Type B pancreatic cell (in vitro differentiated cells): ENCODE measurements around the gene LIX1L. TPM values are rescaled to one million over a fixed set of nuclear protein-coding genes. Genes with fewer than 3 reads are reported as not detected.

Source experiments
- DNase-seq: peaks from one replicate; pipeline ENCODE4 v3.0.0; 2021; ENCODE audit warnings: mixed read lengths; ENCODE audit not compliant: unreplicated experiment; ENCODE audit errors: extremely low spot score
- H3K27ac Mint-ChIP-seq: 2 replicates; pipeline ENCODE4 v1.8.0; 2021; ENCODE audit warnings: mild to moderate bottlenecking, mixed read lengths
- H3K27me3 Mint-ChIP-seq: 2 replicates; pipeline ENCODE4 v1.8.0; 2021; ENCODE audit warnings: mixed read lengths
- H3K36me3 Mint-ChIP-seq: 2 replicates; pipeline ENCODE4 v1.8.0; 2021; ENCODE audit warnings: mixed read lengths
- H3K4me1 Mint-ChIP-seq: one replicate; pipeline ENCODE4 v1.8.0; 2021; ENCODE audit warnings: mixed read lengths; ENCODE audit not compliant: unreplicated experiment
- H3K4me3 Mint-ChIP-seq: 2 replicates; pipeline ENCODE4 v1.8.0; 2021; ENCODE audit warnings: mild to moderate bottlenecking, mixed read lengths
- H3K9me3 Mint-ChIP-seq: 2 replicates; pipeline ENCODE4 v1.8.0; 2021; ENCODE audit warnings: mixed read lengths
- long read RNA-seq: library from polyadenylated mRNA; unstranded; transcript quantifications from one replicate; pipeline ENCODE4 v2.0.0, GENCODE V29; 2020
- total RNA-seq: library from RNA; stranded (reverse); gene quantifications from 2 replicates; pipeline ENCODE4 v1.2.1, GENCODE V29; 2021; ENCODE audit warnings: low replicate concordance
- TF ChIP-seq, protein P1 (sequence below): fragments of 200-600 bp; sonication (generic); conservative IDR thresholded peaks from 2 replicates; pipeline ENCODE4 v1.5.0; 2021; ENCODE audit warnings: antibody characterized with exemption, mild to moderate bottlenecking

The LIX1L gene
- total RNA-seq = 2.4 and 24.2 TPM in 2 replicates
- long read RNA-seq = 0 reads

DNA sequence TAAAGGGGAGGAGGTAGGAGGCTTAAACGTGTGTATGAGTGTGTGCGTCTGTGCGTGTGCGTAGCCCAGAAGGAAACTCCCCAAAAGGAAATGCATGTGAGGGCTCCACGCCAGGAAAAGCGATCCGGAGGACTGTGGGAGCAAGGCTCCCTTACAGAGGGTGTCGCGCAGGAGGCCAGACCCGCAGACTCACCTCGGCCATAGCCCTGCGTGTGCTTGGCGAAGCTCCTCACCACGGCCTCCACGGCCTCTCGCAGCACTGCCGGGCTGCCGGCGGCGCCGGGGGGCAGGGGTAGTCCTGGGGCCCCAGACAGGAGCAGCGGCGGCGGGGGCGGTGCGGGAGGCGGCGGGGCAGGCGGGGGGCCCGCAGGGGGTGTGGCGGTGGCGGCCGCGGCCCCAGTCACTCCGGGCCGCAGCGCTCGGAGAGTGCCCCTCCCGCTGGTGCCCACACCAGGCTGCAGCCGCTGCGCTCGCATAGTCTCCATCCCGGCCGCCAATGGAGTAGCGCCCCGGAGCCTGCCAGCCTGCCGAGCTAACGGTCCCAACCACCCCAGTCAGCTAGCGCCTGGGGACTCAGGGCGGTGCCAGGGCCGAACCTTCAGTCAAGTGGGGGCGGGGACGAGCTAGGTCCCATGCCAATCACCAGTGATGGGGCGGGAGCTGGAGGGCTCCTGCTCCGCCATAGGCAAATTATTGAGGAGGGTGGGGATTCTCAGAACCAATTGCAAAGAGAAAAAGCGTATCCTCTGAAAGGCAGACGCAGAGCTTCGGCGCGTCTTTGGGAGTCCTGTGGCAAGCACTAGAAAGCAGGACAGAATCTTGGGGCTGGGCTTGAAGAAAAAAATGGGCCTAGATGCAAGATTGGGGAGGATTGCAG, at the start of gene LIX1L:
Gene LIX1L (minus strand): TSS at position 575 of the 877 bp plus-strand sequence. CDS start 90 bp downstream, at position 485.
- TF ChIP-seq, protein P1, sequence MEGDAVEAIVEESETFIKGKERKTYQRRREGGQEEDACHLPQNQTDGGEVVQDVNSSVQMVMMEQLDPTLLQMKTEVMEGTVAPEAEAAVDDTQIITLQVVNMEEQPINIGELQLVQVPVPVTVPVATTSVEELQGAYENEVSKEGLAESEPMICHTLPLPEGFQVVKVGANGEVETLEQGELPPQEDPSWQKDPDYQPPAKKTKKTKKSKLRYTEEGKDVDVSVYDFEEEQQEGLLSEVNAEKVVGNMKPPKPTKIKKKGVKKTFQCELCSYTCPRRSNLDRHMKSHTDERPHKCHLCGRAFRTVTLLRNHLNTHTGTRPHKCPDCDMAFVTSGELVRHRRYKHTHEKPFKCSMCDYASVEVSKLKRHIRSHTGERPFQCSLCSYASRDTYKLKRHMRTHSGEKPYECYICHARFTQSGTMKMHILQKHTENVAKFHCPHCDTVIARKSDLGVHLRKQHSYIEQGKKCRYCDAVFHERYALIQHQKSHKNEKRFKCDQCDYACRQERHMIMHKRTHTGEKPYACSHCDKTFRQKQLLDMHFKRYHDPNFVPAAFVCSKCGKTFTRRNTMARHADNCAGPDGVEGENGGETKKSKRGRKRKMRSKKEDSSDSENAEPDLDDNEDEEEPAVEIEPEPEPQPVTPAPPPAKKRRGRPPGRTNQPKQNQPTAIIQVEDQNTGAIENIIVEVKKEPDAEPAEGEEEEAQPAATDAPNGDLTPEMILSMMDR = no peak
- Mint-ChIP-seq H3K9me3 (no peaks in the 10 kb centered on the region), H3K4me3 (peak within 1 kb of the TSS; percentile 92), H3K4me1 (peaks cover 38% of the 10 kb centered on the region), H3K36me3 (no peaks in the 10 kb centered on the region), H3K27ac (peak within 1 kb of the TSS; percentile 68), H3K27me3 (peaks cover 82% of the 10 kb centered on the region)
- peak; percentile 91 for DNase-seq

DNA sequence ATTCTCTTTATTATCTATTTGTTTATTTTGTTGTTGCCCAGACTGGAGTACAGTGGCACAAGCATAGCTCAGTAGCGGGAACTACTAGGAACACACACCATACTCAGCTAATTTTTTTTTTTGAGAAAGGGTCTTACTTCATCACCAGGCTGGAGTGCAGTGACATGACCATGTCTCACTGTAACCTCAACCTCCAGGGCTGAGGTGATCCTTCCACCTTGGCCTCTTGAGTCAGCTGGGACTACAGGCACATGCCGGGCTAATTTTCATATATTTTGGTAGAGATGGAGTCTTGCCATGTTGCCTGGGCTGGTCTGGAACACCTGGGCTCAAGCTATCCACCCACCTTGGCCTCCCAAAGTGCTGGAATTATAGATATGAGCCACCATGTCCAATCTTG, 43.9 kb upstream of the LIX1L start:
- no peaks in the 10 kb centered on the region for H3K27me3 Mint-ChIP-seq
- H3K27ac Mint-ChIP-seq = no peak overlapping the region
- H3K4me1 Mint-ChIP-seq = peaks cover 23% of the 10 kb centered on the region
- H3K4me3 Mint-ChIP-seq = no peak overlapping the region
- TF ChIP-seq, protein P1 = no peak
- DNase-seq = no peak
- H3K36me3 Mint-ChIP-seq = no peaks in the 10 kb centered on the region
- no peaks in the 10 kb centered on the region for H3K9me3 Mint-ChIP-seq

DNA sequence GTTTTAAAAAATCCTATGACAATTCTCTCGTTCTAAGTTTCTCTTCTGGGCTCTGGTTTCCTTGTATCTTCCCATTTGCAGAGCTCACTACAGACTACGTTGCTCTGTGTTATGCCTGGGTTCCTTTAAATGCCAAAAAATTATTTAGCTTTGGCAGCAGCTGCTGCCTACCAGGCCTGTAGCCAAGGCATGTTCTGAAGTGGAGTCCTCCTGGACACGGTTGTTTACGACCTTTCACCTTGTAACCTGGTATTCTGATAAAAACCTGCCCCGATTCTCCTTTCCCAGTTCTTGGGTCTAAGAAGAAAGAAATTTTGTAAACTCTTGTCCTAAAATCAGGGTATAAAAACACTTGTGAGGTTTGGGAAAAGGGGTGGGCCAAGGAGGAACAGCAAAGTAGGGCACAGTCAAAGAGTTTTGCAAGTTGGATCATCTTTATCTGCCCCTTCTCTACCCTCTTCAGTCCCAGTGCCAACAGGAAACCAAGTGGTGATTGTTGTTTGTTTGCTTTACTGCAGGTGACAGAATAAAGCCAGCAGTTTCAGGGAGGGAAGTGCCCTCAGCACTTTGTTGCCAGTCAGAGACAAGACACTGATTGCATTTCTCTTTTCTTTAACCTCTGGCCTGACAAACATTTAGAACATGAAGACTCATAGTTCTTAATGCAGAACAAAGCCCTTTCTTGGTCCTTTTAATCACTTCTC, 41.7 kb upstream of the LIX1L start:
- H3K27ac Mint-ChIP-seq = peak overlapping the region; percentile 74
- H3K36me3 Mint-ChIP-seq = peaks cover 12% of the 10 kb centered on the region
- TF ChIP-seq, protein P1 = no peak
- no peaks in the 10 kb centered on the region for H3K27me3 Mint-ChIP-seq
- H3K4me1 Mint-ChIP-seq = peaks cover 33% of the 10 kb centered on the region
- no peak for DNase-seq
- no peaks in the 10 kb centered on the region for H3K9me3 Mint-ChIP-seq
- peak overlapping the region; percentile 52 for H3K4me3 Mint-ChIP-seq

DNA sequence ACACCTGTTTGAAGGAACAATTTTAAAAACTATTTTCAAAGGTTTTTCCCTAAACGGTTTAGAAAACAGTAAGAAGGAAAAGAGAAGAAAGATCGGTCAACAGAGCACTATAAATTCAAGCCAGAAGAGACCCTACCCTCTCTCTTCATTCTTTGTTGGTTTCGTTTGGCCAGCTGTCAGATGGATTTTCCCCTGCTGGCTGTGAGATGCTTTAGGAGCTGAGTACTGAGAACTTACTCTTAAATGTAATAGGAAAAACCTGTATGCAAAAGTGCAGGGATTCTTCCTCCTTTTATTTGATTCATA, 39.9 kb upstream of the LIX1L start:
- H3K27me3 Mint-ChIP-seq = no peaks in the 10 kb centered on the region
- H3K27ac Mint-ChIP-seq = peak overlapping the region; percentile 89
- H3K9me3 Mint-ChIP-seq = no peaks in the 10 kb centered on the region
- peak overlapping the region; percentile 92 for H3K4me3 Mint-ChIP-seq
- no peak for DNase-seq
- TF ChIP-seq, protein P1 = no peak
- H3K4me1 Mint-ChIP-seq = peaks cover 44% of the 10 kb centered on the region
- peaks cover 30% of the 10 kb centered on the region for H3K36me3 Mint-ChIP-seq

DNA sequence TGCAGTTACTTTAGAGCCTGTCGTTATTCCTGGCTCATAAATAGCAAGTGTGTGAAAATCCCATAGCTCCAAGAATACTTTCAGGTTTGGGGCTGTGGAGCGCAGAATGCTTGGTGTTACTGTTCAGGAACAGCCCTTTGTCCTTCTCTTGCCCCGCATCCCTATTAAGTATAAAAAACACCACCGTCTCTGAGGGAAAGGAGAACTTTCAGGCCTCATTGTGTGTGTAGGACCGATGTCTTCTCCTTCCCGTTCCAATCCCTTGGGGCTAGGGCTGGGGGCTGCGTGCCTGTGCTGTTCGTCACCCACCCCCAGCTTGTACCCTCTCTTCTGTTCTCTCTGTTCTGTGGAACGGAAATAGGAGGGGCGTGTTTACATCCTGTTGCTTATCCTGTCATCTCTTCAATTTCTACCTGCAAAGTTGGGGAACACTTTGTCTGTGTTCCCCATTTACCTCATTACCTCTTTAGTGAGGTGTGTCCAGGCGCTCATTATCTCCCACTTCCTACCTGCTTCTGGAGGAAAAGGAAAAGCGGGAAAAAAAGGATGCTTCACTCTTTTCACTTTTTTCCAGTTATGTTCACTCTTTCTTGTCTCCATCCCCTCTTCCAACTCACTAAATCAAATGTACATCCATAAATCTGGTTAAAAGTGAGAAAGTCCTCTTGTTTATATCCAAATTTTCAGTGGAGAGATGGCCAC, 39.4 kb upstream of the LIX1L start:
- Mint-ChIP-seq H3K4me1 (peaks cover 47% of the 10 kb centered on the region), H3K36me3 (peaks cover 32% of the 10 kb centered on the region), H3K27ac (peak overlapping the region; percentile 89), H3K4me3 (peak overlapping the region; percentile 92), H3K9me3 (no peaks in the 10 kb centered on the region), H3K27me3 (no peaks in the 10 kb centered on the region)
- TF ChIP-seq, protein P1 = no peak
- DNase-seq = no peak
